PFSK-1 (cell line): ENCODE measurements around the gene RALGPS1.

Source experiments
- POLR2AphosphoS5 ChIP-seq: IDR thresholded peaks from 2 replicates; pipeline ENCODE4 v1.6.1; 2012; ENCODE audit warnings: low read depth, mild to moderate bottlenecking, control low read depth, low read length, moderate library complexity
- REST ChIP-seq, 2 experiments: IDR thresholded peaks; 2 replicates each; pipeline versions ENCODE4 v1.6.1 to v1.8.0; 2011 to 2012; ENCODE audit warnings: low read depth in 2 of 2, low read length in 2 of 2, control low read depth in 1 of 2, inconsistent platforms in 1 of 2, mild to moderate bottlenecking in 1 of 2, moderate library complexity in 1 of 2; ENCODE audit not compliant: insufficient read depth in 1 of 2
- SIN3A ChIP-seq: IDR thresholded peaks from 2 replicates; pipeline ENCODE4 v1.6.1; 2012; ENCODE audit warnings: mild to moderate bottlenecking, low read length, moderate library complexity, borderline replicate concordance; ENCODE audit not compliant: insufficient read depth
- TAF1 ChIP-seq: IDR thresholded peaks from 2 replicates; pipeline ENCODE4 v1.6.1; 2012; ENCODE audit warnings: low read length, control low read depth, borderline replicate concordance; ENCODE audit not compliant: insufficient read depth

GRCh38 chr9:126980231-126980630 lies 65.6 kb downstream of the RALGPS1 start:
- TF ChIP-seq POLR2AphosphoS5, result no peak
- TF ChIP-seq TAF1, result no peak
- TF ChIP-seq REST (IDR thresholded peaks at IDR 0.05; ENCODE audit: insufficient read depth in 1 of 2, low read depth in 2 of 2, low read length in 2 of 2), result no peak
- TF ChIP-seq SIN3A, result no peak
